ENCODE data around the gene LGALS14. TPM values are rescaled to one million over a fixed set of nuclear protein-coding genes. Genes with fewer than 3 reads are reported as not detected.

LGALS14 gene
- total RNA-seq, 1 donor: not detected

- no peak overlapping the region for H3K4me3 ChIP-seq (ENCODE audit: low read depth, low read length)
- DNase-seq (ENCODE audit: low read depth): no peak
- TF ChIP-seq, protein P1, sequence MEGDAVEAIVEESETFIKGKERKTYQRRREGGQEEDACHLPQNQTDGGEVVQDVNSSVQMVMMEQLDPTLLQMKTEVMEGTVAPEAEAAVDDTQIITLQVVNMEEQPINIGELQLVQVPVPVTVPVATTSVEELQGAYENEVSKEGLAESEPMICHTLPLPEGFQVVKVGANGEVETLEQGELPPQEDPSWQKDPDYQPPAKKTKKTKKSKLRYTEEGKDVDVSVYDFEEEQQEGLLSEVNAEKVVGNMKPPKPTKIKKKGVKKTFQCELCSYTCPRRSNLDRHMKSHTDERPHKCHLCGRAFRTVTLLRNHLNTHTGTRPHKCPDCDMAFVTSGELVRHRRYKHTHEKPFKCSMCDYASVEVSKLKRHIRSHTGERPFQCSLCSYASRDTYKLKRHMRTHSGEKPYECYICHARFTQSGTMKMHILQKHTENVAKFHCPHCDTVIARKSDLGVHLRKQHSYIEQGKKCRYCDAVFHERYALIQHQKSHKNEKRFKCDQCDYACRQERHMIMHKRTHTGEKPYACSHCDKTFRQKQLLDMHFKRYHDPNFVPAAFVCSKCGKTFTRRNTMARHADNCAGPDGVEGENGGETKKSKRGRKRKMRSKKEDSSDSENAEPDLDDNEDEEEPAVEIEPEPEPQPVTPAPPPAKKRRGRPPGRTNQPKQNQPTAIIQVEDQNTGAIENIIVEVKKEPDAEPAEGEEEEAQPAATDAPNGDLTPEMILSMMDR (IDR thresholded peaks at IDR 0.05; ENCODE audit: insufficient read depth, low read depth, low read length): no peak
These were observed 27.4 kb downstream of the LGALS14 start for GRCh38 chr19:39731685-39732084.

DNA sequence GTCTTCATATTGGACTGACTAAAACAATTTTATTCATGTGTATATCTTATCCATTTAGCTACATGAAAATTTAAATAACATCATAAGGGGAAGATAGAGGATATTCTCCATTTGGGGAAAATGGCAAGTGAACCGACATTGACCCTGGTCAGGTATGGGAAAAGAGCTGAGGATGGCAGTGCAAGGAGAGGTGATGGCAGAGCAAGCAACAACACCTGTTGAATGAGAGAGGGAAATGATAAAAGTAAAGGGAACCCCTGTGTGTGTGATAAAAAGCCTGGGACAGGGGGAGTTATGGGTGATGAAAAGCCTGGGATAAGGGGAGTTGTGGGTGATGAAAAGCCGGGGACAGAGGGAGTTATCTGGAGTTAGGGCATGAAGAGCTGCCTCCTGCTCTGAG, 29.6 kb downstream of the LGALS14 start:
- TF ChIP-seq, protein P1 (IDR thresholded peaks at IDR 0.05; ENCODE audit: insufficient read depth, low read depth, low read length): no peak
- DNase-seq (ENCODE audit: low read depth): no peak
- H3K4me3 ChIP-seq (ENCODE audit: low read depth, low read length): no peak overlapping the region

- no peak for DNase-seq (ENCODE audit: low read depth)
- H3K4me3 ChIP-seq (ENCODE audit: low read depth, low read length): no peak overlapping the region
- TF ChIP-seq, protein P1 (IDR thresholded peaks at IDR 0.05; ENCODE audit: insufficient read depth, low read depth, low read length): no peak
These were observed 31.4 kb downstream of the LGALS14 start for GRCh38 chr19:39735688-39736087.

DNA sequence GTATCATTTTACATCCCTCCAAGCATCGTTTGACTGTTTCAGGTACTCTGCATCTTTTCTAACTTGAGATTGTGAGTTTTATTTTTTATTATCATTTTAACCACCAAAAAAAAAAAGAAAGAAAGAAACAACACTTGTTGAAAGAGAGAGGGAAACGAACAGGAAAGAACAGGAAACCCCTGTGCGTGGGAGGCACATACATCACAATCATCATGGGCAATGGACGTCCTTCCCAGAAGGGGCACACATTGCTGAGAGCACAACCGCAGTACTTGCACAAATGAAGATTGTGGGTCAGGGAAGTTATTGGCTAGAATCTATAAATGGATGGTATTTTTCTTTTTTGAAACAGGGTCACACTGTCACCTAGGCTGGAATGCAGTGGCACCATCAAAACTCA, 31.8 kb downstream of the LGALS14 start:
- no peak for DNase-seq (ENCODE audit: low read depth)
- TF ChIP-seq, protein P1 (IDR thresholded peaks at IDR 0.05; ENCODE audit: insufficient read depth, low read depth, low read length): no peak
- no peak overlapping the region for H3K4me3 ChIP-seq (ENCODE audit: low read depth, low read length)

GRCh38 chr19:39737351-39737750, 33.1 kb downstream of the LGALS14 start:
- no peak overlapping the region for H3K4me3 ChIP-seq (ENCODE audit: low read depth, low read length)
- TF ChIP-seq, protein P1 (IDR thresholded peaks at IDR 0.05; ENCODE audit: insufficient read depth, low read depth, low read length): no peak
- no peak for DNase-seq (ENCODE audit: low read depth)

DNA sequence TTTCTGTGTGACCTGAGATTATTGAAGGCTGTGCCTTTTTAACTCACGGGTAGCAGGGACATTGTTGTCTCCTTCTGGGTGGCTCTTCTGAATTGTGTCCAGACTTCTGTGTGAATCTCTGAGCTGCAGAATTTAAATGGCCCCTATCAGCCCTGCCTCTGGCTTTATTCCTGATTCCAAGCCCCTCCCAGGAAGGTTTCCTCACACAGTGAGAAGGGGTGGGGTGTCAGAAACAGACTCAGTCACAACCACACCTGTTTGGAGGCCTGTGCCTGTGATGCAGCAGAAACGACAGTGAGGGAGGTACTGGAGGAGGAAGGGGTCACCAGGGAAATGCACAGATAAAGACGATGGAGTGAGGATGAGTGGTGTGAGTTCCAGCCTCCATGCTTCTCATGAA, 33.6 kb downstream of the LGALS14 start, which contains the start of gene CLC:
Gene CLC (minus strand): TSS at position 139 of the 400 bp plus-strand sequence. CDS start 77 bp downstream, at position 62.
- no peak for DNase-seq (ENCODE audit: low read depth)
- TF ChIP-seq, protein P1 (IDR thresholded peaks at IDR 0.05; ENCODE audit: insufficient read depth, low read depth, low read length): no peak
- no peak within 1 kb of the TSS for H3K4me3 ChIP-seq (ENCODE audit: low read depth, low read length)

DNA sequence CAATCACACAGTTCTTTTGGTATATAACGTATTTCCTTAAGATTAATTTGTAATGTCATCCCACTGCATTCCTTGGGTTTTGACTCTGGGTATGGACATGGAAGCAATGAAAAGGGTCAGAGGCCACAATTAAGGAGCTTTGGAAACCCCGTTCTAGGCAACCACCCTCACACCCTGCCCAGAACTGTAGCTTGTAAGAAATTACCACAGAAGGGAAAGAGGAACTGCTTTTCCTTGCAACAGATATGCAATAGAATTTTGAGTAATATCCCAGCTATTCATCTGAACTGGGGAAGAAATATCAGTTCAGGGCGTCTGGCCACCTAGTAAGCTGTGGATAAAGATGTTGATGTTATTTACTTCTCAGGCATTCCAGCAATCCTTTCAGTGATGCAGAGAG, 34.5 kb downstream of the LGALS14 start:
- TF ChIP-seq, protein P1 (IDR thresholded peaks at IDR 0.05; ENCODE audit: insufficient read depth, low read depth, low read length): no peak

More for the DNA sequence above, 34.5 kb downstream of the LGALS14 start:
- H3K4me3 ChIP-seq (ENCODE audit: low read depth, low read length): no peak overlapping the region
- DNase-seq (ENCODE audit: low read depth): no peak
